GM18873 (cell line): ENCODE measurements around the gene EPX.

Source experiments
- ATAC-seq: cut with Tn5 transposase; IDR thresholded peaks from one replicate; pipeline ENCODE4 v1.9.1; 2021; ENCODE audit warnings: mild to moderate bottlenecking, moderate library complexity, moderate number of reproducible peaks; ENCODE audit not compliant: unreplicated experiment, low FRiP score

The EPX gene

GRCh38 chr17:58219789-58220183, 27.3 kb downstream of the EPX start:
- ATAC-seq, result no peak

- ATAC-seq, result no peak
Observed at GRCh38 chr17:58224315-58224714, 31.8 kb downstream of the EPX start.

- ATAC-seq, result no peak
Observed at GRCh38 chr17:58227733-58228132, 35.2 kb downstream of the EPX start.

- ATAC-seq, result no peak
Observed at GRCh38 chr17:58228679-58229078, 36.2 kb downstream of the EPX start.

- no peak for ATAC-seq
Observed at GRCh38 chr17:58229384-58229783, 36.9 kb downstream of the EPX start.

- ATAC-seq, result no peak
Observed at GRCh38 chr17:58229881-58230280, 37.4 kb downstream of the EPX start.

- no peak for ATAC-seq
Observed at GRCh38 chr17:58231641-58232040, 39.1 kb downstream of the EPX start.

- ATAC-seq, result peak; percentile 68
Observed at GRCh38 chr17:58232707-58233156, 40.2 kb downstream of the EPX start.

- ATAC-seq, result no peak
Observed at GRCh38 chr17:58233543-58233942, 41.0 kb downstream of the EPX start.

- ATAC-seq, result no peak
Observed at GRCh38 chr17:58234512-58234911, 42.0 kb downstream of the EPX start.

GRCh38 chr17:58235821-58236220, 43.3 kb downstream of the EPX start:
- no peak for ATAC-seq

- no peak for ATAC-seq
Observed at GRCh38 chr17:58236394-58236793, 43.9 kb downstream of the EPX start.

GRCh38 chr17:58238147-58238634, 45.7 kb downstream of the EPX start, which contains the start of gene LPO:
TSS of gene LPO (plus strand) at chr17:58238584. CDS start at chr17:58242980, 4,396 bp downstream.
- ATAC-seq, result no peak

- no peak for ATAC-seq
Observed at GRCh38 chr17:58239987-58240386, 47.5 kb downstream of the EPX start.

GRCh38 chr17:58242171-58242784, 49.8 kb downstream of the EPX start:
- ATAC-seq, result no peak

- no peak for ATAC-seq
Observed at GRCh38 chr17:58244963-58245362, 52.4 kb downstream of the EPX start.

GRCh38 chr17:58245428-58246103, 53.0 kb downstream of the EPX start:
- no peak for ATAC-seq

GRCh38 chr17:58246104-58246740, 53.7 kb downstream of the EPX start:
- no peak for ATAC-seq

GRCh38 chr17:58246781-58247180, 54.3 kb downstream of the EPX start:
- no peak for ATAC-seq

GRCh38 chr17:58247511-58248363, 55.2 kb downstream of the EPX start:
- ATAC-seq, result no peak

GRCh38 chr17:58248955-58249269, 56.4 kb downstream of the EPX start:
- no peak for ATAC-seq
